Fibroblast of skin of left biceps (primary cell): ENCODE data around the gene PREX1.

ENCODE experiments used
- DNase-seq, 2 experiments: peaks; one replicate each; pipeline ENCODE4 v3.0.0-alpha.2; 2013; ENCODE audit warnings: low read depth in 2 of 2

Gene PREX1

DNA sequence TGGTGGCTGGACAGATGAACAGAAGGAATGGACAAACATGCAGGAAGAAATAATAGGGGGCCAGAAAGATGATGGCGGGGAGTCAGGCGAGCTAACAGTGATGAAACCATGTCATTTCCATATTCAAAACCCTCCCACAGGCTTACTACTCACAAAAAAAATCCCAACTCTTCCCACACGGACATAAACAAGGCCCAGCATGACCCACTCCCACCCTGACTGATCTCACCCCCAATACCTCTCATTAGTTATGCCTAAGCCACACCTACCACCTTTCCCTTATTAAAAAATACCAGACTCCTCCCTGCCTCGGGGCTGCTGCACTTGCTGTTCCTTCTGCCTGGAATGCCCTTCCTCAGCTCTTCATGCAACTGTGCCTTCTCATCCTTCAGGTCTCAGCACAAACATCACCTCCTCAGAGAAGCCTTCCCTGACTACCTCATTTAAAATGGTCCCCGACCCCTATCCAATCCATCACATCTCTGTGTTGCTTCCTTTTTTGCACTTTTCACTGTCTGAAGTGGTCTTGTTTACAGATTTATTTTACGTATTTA lies 145.8 kb downstream of the PREX1 start:
- no peak for DNase-seq

DNA sequence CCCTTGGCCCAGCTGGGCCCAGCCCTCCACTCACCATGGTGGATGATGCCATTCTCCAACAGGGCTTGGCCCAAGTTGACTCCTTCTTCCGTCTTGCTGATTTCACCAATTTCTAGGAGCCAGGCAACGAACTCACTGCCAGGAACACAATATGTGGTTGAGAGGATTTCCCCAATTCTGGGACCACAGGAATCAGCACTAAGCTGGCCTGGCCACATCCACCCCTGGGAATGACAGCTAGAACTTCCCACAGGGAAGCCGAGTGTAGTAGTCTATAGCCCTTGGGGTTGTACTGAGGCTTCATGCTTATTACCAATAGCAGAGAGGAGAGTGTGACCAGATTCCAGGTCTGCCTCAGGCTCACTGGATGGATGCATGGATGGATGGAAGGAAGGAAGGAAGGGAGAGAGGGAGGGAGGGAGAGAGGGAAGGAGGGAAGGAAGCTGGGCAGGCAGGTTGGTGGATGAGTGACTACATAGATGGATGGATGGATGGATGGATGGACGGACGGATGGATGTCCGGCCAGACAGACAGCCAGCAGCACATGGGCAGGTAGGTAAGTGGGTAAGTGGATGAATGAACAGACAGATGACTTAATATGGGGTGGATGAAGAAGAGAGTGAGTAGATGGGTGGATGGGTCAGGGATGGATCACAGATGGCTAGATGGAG lies 146.5 kb downstream of the PREX1 start:
- DNase-seq = no peak

DNA sequence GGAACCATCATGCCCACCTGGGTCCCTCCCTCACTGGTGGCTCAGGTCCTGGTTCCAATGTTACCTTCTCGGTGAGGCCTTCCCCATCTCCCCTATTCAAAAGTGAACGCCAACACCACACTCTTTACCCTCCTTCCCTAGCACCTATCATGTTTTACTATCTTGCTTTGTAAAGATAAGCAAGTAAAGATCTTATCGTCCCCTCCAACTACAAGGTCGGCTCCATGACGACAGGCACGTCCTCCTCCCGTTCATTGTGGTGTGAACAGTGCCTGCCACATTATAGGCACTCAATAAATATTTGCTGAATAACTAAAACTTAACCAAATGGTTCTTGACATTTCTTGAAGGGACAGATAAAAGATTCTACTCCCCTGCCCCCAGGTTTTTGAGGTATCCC lies 147.1 kb downstream of the PREX1 start:
- no peak for DNase-seq

DNA sequence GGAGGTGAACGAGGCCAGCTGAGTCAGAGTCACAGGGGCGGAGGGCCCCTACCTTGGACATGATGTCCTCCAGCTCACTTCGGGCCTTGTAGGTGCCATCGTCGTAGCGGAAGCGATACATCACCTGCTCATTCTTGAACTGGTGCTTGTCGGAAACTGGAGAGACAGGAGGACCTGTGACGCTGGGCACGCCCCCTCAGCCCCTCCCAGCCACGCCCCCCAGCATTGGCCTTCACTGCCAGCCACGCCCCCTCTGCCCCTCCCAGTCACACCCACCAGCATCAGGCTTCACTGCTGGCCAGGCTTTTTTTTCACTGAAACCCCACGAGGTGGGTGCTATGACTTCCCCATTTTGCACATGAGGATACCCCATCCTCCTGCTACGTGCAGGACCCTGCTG lies 148.2 kb downstream of the PREX1 start:
- no peak for DNase-seq

DNA sequence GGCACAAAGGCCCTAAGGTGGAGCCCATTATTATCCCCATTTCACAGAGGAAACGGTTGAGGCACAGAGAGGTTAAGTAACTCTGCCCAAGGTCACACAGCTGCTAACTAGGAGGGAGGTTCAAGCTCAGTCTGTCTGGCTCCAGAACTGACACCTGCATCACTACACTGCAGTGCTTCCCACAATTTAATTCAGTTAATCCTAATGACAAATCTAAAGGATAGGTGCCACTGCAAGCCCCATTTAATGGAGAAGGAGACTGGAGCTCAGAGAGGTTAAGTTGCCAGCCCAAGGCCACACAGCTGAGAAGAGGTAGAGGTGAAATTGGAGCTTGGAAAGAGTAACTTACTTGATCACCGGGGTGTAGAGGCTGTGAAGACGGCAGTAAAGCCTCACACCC lies 148.8 kb downstream of the PREX1 start:
- DNase-seq = no peak

DNA sequence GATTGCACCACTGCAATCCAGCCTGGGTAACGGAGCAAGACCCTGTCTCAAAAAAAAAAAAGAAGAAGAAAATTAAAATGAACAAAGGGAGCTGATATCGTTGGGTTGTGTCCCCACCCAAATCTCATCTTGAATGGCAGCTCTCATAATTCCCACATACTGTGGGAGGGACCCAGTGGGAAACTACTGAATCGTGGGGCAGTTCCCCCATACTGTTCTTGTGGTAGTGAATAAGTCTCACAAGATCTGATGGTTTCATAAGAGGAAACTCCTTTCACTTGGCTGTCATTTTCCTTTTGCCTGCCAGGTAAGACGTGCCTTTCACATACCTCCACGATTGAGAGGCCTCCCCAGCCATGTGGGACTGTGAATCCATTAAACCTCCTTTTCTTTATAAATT lies 149.4 kb downstream of the PREX1 start:
- no peak for DNase-seq

DNA sequence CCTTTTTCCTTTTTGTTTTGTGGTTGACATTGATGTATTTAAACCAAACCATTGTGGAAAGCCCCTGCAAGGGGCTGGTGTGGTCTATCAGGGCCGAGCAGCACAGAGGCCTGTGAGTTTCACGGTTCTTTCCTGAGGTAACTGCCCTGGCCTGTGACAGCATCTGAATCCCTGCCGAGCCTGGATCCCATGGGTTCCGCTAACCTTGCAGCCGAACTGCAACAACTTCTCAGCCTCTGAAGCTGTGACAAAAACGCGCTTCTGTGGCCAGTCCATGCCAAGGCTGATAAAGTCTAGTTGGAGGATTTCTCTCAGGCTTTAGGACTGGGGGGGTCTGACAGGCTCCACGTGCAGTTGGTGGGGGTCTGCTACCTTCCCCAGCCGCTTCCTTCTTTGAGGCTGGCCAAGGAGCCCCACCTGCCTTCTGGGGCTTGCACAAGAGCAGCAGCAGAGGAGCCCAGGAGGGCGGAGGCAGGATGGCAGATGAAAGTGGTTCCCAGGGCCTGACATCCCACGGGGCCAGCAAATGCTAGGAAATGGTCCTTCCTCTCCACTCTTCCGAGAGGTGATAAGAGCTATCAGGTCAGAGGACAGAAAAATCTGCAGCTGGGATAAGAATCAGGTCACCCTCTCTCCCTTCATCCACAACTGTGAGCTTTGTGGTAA lies 150.9 kb downstream of the PREX1 start:
- no peak for DNase-seq

DNA sequence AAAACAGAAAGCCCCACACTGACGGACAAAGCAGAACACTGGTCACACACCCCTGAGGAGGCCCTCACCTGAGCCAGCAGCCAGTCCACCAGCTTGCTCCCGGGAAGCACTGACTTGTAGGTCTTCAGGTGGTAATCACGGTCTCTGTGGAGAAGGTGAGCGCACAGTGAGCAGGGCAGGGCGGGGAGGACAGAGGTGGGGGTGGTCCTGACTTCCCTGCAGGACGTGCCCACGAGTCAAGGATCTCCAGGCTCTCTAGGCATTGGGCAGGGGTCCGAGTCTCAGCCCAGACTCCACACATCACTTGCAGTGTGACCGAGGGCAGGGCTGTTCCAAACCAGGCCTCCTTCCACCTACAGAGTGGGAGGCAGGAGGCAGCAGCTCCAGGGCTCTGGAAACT lies 151.7 kb downstream of the PREX1 start:
- DNase-seq = no peak

DNA sequence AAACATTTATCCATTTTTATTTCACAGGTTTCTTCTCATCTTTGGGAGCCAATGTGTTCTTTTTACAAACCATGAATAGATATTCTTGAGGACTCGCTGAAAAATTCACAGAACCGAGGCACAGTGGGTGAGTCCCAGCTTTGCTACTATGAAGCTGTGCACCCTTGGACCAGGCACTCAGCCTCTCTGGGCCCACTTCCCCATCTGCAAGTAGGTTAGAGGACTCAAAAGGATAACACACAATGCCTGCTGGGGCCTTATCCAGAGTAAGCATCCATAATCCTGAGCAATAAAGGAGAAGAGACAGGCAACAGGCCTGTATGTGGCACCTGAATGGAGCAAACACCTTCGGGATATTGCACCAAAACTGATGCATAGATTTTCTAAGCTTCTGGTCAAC lies 153.3 kb downstream of the PREX1 start:
- DNase-seq = no peak

DNA sequence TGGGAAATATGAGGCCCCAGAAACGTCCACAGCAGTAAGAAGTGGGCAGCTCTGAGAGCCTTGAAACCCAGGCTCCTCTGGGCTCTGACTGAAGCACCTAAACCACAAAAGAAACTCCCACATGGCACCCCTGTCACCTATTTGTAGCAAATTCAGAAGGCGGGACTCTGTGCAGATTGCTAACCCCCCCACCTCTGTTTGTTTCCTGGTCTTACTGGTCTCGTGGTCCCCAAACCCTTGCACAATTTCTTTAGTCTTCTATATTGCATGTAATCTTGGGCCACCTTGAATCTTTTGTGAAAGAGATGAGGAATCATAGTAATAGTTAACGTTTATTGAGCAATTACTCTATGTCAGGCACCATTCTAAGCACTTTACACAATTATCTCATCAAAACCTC lies 154.3 kb downstream of the PREX1 start:
- DNase-seq = no peak

DNA sequence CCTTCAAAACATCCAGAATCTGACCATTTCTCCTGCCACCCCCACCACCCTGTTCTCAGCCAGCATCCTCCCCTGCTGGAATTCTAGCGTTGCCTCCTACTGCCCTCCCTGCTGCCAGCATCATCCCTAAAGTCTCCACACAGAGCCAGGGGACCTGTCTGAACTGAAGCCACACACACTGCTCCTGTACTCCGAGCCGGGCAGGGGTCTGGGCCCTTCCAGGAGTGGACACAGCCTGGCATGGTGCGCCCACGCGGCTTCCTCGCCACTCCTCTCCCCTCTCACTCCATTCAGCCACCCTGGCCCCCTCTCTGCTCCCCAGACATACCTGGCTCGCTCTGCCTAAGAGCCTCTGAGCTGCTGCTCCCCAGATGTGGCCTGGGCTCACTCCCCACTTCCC lies 155.5 kb downstream of the PREX1 start:
- DNase-seq = no peak

DNA sequence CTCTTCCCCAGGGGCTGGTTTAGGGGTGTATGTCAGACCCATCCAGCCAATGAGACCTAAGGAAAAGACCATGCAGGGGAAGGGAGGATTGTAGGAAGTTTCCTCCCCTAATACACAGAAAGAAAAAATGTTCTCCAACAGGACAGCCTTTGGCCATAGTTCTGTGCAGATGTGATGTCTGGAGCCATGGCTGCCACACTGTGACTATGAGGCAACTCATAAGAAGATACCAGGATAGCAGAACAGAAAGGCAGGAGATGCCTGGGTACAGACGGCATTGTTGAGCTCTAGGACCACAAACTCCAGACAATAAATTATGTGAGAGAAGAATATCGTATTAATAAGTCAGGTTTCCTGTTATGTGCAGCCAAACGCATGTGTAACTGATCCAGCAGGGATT lies 156.7 kb downstream of the PREX1 start:
- DNase-seq = no peak

DNA sequence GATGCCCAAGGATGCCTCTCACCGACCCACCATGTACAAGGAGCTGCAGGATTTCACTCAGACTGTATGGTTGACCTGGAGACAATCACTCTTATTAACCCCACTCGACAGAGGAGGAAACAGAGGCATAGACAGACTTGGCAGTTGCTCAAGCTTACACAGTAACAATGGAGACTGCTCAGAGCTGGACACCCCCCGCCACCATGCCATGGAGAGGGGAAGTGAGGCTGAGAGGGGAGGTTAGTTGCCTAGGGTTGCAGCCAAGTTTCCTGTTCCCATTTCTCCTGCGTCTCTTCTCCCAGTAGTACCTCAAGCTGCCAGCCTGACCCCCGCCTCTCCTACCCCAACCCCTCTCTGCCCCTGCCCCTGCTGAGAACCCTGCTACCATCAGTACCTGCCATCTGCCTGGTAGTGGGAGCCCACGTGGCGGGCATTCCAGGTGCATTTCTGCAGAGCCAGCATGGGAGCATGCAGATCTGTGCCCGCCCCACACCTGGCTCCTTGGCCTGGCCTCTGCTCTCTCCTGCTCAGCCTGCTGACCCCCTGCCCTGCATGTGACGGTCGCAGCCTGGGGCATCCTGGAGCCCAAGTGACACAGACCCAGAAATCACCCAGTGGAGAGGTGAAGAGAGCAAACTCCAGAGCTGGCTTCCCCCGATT lies 157.7 kb downstream of the PREX1 start:
- no peak for DNase-seq

DNA sequence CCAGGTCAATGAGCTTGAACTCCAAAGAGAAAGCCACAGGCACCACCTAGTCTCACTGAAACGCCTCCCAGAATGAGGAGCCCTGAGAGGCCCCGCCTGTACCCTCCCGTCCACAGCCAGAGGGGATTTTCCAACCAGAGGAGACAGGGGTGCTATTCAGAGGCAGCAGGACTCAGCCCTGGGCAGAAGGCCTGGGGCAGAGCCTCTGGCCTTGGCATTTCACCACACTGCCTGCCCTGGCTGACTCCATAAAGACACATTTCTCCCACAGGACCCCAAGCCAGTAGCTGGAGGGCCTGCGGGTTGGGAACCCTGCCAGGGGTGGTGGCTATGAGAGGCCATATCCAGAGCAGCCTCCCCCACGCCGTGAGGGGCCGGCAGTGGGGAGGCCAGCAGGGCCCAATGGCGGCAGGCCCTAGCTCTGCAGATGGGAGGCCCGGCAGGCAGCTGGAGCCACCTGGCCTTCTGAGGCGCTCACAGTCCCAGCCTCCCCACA lies 159.3 kb downstream of the PREX1 start:
- no peak for DNase-seq

DNA sequence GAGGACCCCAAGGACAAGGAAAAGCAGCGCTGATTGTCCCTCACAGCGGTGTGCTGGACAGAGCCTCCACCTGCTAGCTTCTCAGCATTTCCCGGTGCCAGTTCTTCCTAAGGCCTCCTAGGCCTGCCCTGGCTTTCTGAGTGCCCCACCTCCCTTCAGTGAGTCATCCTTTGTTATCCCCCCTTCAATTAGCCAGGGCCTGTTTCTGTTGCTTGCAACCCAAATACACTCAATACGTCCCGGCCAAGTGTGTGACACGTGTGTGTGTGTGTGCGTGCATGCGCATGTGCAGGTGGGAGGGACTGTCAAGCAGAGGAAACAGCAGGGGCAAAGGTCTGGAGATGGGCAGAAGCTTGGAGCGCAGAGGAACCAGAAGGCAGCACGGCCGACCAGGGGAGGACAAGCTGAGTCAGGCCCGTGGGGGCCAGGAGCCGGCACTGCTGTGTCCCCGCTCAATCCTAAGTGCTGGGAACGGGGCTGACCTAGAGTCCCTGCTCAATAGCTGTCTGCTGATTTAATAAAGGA lies 159.8 kb downstream of the PREX1 start:
- no peak for DNase-seq

DNA sequence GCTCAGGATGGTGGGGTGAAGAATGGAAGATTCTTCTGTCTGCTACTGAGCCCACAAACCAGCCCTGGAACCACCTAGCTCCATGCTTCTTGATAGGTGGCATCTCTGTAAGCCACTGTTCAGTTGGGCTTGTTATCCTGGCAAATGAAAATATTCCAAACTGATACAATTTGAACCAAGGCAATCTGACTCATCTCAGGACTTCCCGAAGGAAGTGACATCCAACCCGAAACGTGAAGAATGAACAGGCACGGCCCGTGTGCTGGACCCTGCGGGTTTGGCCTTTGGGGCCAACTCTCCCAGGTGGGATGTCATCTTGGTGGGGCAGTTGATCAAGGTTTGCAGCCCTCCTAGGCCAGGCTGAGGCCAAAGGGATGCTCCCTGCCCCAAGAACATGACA lies 160.3 kb downstream of the PREX1 start:
- no peak for DNase-seq

DNA sequence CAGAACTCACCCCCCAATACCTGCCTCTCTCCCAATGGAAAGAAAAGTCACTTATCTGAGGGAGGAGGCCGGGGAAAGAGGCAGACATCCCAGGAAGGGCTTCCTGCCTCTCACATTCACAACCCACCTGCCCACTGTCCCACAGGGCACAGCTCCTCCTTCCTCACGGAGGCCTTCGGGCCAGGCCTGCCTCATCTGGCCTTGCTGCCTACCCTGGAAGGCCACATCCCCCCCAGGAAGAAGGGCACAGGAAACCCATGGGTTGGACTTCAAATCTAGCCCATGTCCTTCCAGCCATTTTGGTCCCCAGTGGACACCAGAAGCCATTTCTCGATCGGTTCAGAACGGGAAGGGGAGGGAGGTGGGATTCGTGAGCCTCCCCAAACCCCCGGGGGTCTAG lies 162.0 kb downstream of the PREX1 start:
- DNase-seq = no peak

DNA sequence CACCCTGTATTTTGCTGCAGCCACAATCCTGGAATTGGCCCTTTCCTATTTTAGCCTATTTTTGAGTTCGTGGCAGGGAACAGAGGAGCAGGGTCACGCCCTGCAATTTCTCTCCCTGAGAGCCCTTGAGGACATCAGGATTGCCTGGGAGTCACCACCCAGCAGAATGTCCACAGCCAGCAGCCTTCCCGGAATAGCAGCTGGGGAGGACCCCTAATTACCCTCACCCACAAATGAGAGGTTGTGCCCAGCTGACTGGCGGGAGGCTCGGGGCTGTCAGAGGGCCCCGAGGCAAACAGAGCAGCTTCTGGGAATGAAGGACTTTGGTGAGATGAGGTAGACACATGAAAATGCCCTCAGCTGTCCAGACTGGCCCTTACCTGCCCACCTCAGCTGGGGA lies 165.1 kb downstream of the PREX1 start:
- DNase-seq = no peak

DNA sequence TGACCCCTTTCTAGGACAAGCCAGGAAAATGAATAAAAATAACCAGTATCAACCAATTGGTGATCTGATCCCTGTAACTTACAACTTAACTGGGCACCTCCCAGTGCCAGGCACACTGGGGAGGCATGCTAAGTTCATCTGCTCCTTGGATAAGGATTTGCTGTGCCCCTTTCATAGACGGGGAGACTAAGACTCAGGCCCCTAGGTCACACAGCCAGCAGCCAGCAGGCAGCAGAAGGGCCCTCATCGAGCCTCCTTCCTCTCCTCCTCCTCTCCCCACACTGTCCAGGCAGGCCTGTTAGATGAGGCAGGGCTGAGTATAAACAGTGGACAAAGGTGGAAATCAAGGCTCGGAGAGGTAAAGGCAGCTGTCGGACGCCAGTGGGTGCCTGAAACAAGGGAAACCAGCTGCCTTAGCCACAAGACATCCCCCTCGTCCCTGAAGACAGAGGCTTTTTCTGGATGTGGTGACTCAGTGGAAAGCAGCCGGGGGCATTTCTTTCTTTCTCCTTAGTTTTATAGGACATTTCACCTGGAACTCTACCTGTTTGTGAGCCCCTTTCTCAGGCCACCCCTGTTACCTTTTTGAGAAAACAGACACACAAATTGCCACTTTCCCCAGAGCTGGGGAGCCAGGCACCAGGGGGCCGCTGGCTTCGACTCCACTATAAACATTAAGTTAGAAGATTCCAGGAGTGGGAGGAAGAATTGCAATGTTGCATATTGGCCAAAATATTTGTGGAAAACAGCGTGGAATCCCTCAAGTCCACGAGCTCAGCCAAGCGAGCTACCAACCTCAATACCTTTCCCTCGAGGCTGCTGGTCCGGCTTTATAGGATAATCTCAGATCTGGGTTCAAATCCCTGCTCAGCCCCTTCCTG lies 166.0 kb downstream of the PREX1 start:
- no peak for DNase-seq

DNA sequence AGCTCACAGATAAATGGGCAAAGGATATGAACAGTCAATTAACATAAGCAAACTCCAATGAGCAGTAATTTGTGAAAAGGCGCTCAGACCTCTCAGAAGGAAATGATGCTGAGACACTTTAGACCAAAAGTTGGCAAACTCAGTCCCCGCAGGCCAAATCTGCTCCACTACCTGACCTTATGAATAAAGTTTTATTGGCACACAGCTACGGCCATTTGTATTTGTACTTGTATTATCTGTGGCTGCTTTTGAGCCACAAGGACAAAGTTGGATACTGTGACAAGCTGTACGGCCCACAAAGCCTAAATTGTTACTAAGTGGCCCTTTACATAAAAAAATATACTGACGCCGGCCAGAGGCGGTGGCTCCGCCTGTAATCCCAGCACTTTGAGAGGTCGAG lies 167.0 kb downstream of the PREX1 start:
- DNase-seq = no peak

DNA sequence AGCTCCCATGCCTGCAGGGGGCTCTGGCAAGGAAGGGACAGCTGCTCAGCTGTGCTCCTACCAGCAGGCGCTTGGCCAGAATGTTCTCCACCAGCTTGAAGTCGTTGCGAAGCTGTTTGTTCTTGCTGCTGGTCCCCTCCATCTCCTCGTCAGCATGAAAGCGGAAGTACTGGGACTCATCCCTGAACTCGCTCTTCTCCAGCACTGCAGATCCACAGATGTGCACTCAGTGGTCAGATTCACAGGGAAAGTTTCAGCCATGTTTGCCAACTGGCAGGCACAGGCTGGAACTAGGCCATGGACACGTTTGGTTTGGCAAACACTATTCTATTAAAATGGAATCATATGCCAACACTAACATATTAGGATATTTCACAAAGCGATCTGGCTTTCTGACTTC lies 167.9 kb downstream of the PREX1 start:
- no peak for DNase-seq

DNA sequence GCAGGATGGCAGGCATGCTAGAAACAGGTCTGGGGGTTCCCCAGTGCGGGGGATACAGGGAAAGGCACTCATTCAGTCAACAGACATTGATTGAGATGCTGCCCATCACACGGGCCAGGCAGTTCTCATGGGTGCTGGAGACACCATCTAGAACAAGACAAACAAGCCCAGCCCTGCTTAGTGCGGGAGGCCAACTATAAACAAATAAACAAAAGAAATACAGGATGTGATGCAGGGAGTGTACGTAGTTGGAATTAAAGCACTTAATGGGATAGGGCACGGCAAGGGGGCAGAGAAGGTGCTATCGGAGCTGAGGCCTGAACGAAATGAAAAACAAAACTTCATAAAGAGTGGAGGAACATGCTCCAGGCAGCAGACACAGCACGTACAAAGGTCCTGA lies 169.3 kb downstream of the PREX1 start:
- no peak for DNase-seq
